H1 (cell line): ENCODE data around the gene EIF2B5. TPM values are rescaled to one million over a fixed set of nuclear protein-coding genes. Genes with fewer than 3 reads are reported as not detected.

Source experiments
- CBX8 ChIP-seq: fragments of 300-800, 300-1000 bp; sonication (generic); IDR thresholded peaks from 2 replicates; pipeline ENCODE4 v1.7.1; 2016; ENCODE audit warnings: low read depth, low read length, borderline replicate concordance
- EGR1 ChIP-seq: IDR thresholded peaks from 2 replicates; pipeline ENCODE4 v1.6.1; 2011; ENCODE audit warnings: low read depth, low read length, borderline replicate concordance
- JUND ChIP-seq: IDR thresholded peaks from 2 replicates; pipeline ENCODE4 v1.6.1; 2011; ENCODE audit warnings: mild to moderate bottlenecking, improper control_type of control experiment, low read length
- PHF8 ChIP-seq: fragments of 200-600 bp; sonication (generic); conservative IDR thresholded peaks from 2 replicates; pipeline ENCODE4 v1.7.1; 2012; ENCODE audit warnings: low read depth, mild to moderate bottlenecking, inconsistent platforms, low read length, moderate library complexity
- RAD21 ChIP-seq, 2 experiments: IDR thresholded peaks in 1 of 2; conservative IDR thresholded peaks in 1 of 2; 2 replicates each; pipeline ENCODE4 v1.6.1; 2011; ENCODE audit warnings: low read depth in 2 of 2, low read length in 2 of 2, improper control_type of control experiment in 1 of 2, inconsistent platforms in 1 of 2, mild to moderate bottlenecking in 1 of 2, moderate library complexity in 1 of 2
- RNF2 ChIP-seq: fragments of 200-900, 300-1000 bp; sonication (generic); IDR thresholded peaks from 2 replicates; pipeline ENCODE4 v1.7.1; 2016; ENCODE audit warnings: borderline replicate concordance, low read depth, mild to moderate bottlenecking, antibody characterized with exemption, low read length; ENCODE audit not compliant: poor library complexity, severe bottlenecking; ENCODE audit errors: missing control alignments
- TCF12 ChIP-seq: IDR thresholded peaks from 2 replicates; pipeline ENCODE4 v1.6.1; 2011; ENCODE audit warnings: low read depth, mild to moderate bottlenecking, low read length
- polyA plus RNA-seq, 7 experiments: library from polyadenylated mRNA; depleted of rRNA in 3 of 7; stranded (reverse) in 5 of 7; unstranded in 2 of 7; fragments of >200 nt in 5 of 7; fragments of 200-250 nt in 2 of 7; gene quantifications; 1 replicate in 5 of 7; 2 replicates in 1 of 7; 4 replicates in 1 of 7; pipeline versions ENCODE4 v1.2.1 to v1.2.3, GENCODE V29; 2011 to 2013; ENCODE audit warnings: missing spikeins in 2 of 7, mixed read lengths in 2 of 7
- total RNA-seq: library from RNA; stranded (reverse); fragmentation: NEBNext Ultra II Directional; extraction: Animal tissue kit (Norgen Biotek cat#: 25700); gene quantifications from 2 replicates; pipeline ENCODE4 v1.2.1, GENCODE V29; 2021

Gene EIF2B5
- total and polyA plus RNA-seq, 2 of the 8 experiments (the other 6 are each of a cell fraction or from before 2014, with no cell fraction given), result 33.1 to 40.0 TPM

DNA sequence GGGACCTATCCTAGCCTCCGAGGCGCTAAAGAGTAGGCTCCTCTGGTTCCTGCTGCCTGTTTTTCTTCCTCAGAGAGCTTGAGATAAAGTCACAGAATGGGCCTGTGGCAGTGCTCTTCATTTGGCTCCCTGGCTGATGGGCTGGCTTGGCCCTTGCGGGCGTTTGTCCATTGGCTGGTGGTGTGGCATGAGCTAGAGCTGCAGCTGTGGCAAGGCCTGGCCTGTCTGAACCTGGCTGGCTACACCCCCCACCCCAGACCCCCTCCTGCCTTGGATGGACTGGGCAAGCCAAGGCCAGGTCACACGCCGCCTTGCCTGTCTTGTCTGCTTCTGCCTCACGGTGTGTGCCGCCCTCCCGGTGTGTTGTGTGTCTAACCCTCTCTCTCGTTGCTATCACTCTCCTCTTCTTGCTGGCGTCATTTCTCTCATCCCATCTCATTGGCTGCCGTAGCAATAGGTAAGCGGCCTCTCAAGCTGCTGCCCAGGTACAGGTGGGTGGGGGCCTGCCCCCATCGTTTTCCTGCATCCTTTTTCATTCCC lies 42.7 kb downstream of the EIF2B5 start (continued):
- TF ChIP-seq RNF2, result no peak
- TF ChIP-seq EGR1, result no peak
- TF ChIP-seq CBX8, result no peak
- TF ChIP-seq TCF12, result no peak
- TF ChIP-seq JUND, result no peak
- no peak for TF ChIP-seq PHF8
- TF ChIP-seq RAD21 (IDR thresholded peaks at IDR 0.05 in 1 of 2, conservative IDR thresholded peaks at IDR 0.05 in 1 of 2; ENCODE audit: low read depth in 2 of 2, low read length in 2 of 2), result no peak
